Gastroesophageal sphincter (tissue), 3 donors: Measurements from ENCODE around the gene ZDHHC17.

ENCODE experiments used
- CTCF ChIP-seq, 4 experiments: fragments of 200-600 bp in 2 of 4; fragments of 450-650 bp in 2 of 4; sonication (generic) in 1 of 4; IDR thresholded peaks; one replicate each; pipeline ENCODE4 v1.5.1; 2017 to 2019; ENCODE audit warnings: antibody characterized with exemption in 4 of 4, mild to moderate bottlenecking in 2 of 4, moderate library complexity in 2 of 4
- EP300 ChIP-seq: sonication (generic); formaldehyde crosslinking; IDR thresholded peaks from one replicate; pipeline ENCODE4 v1.6.1; 2017; ENCODE audit warnings: antibody characterized with exemption, mild to moderate bottlenecking
- POLR2AphosphoS5 ChIP-seq: sonication (generic); formaldehyde crosslinking; IDR thresholded peaks from one replicate; pipeline ENCODE4 v1.6.1; 2017; ENCODE audit warnings: antibody characterized with exemption

GRCh38 chr12:76720068-76720467, 43.8 kb upstream of the ZDHHC17 start:
- TF ChIP-seq CTCF (IDR thresholded peaks at IDR 0.05) (no peak), POLR2AphosphoS5 (no peak), EP300 (no peak)
